HFF-Myc (cell line): Measurements from ENCODE around the gene LRRC3.

Experiments
- DNase-seq: peaks from one replicate; pipeline ENCODE4 v3.0.0-alpha.2; 2011; ENCODE audit warnings: low read depth; ENCODE audit errors: extremely low read depth
- H3K4me3 ChIP-seq: replicated peaks from 2 replicates; pipeline ENCODE4 v1.5.1; 2011; ENCODE audit warnings: low read depth, mild to moderate bottlenecking, control low read depth, low read length
- CTCF ChIP-seq: IDR thresholded peaks from 2 replicates; pipeline ENCODE4 v1.5.1; 2012; ENCODE audit warnings: mild to moderate bottlenecking, low read depth, low read length, control low read depth; ENCODE audit errors: missing control alignments

LRRC3 gene

DNA sequence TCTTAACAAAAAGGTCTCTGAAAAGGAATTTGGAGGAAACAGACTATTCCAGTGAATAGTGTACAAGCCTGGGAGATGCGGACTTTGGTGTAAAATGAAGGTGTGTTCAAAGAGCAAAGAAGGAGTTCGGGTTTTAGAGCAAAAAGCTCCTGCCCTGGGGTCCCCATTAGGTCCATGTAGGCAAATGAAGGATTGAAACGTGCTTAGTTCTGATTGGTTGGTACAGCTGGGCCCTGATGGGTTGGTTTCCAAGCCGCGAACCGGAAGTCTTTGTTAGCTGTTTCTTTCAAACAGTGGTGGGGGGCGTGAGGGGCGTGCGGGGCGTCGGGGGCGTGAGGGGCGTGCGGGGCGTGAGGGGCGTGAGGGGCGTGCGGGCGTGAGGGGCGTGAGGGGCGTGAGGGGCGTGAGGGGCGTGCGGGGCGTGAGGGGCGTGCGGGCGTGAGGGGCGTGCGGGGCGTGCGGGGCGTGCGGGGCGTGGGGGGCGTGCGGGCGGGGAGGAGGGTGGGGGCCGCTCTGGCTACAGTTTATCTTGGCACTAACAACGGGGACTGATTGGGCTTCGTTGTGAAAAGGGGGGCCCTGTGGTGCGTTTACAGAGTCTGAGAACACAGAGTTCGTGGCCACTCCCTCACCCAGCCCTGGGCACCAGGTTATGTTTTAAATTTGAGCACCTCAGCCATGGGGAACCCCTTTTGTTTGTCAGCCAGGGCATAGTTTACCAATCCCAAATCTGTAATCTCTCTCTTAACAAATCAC lies 29.4 kb downstream of the LRRC3 start:
- no peak for TF ChIP-seq CTCF
- H3K4me3 ChIP-seq: no peak overlapping the region
- DNase-seq: no peak

- no peak overlapping the region for H3K4me3 ChIP-seq
- DNase-seq: no peak
- no peak for TF ChIP-seq CTCF
Measured at GRCh38 chr21:44485254-44485793, 30.0 kb downstream of the LRRC3 start.

- DNase-seq: no peak
- H3K4me3 ChIP-seq: no peak overlapping the region
- TF ChIP-seq CTCF: no peak
Measured at GRCh38 chr21:44485796-44486195, 30.5 kb downstream of the LRRC3 start.

- no peak overlapping the region for H3K4me3 ChIP-seq
- DNase-seq: no peak
- no peak for TF ChIP-seq CTCF
Measured at GRCh38 chr21:44486302-44486701, 31.0 kb downstream of the LRRC3 start.

- DNase-seq: no peak
- TF ChIP-seq CTCF: peak; percentile 66
- H3K4me3 ChIP-seq: no peak overlapping the region
Measured at GRCh38 chr21:44487831-44488230, 32.5 kb downstream of the LRRC3 start.

GRCh38 chr21:44489962-44490361 lies 34.7 kb downstream of the LRRC3 start:
- TF ChIP-seq CTCF: peak; percentile 17
- no peak for DNase-seq
- H3K4me3 ChIP-seq: no peak overlapping the region
